Activated CD8-positive, alpha-beta memory T cell treated with anti-CD3 and anti-CD28 coated beads, Interleukin-2, amount 50 U/mL, for 1 hour (primary cell): ENCODE measurements around the gene TTC39C.

ENCODE experiments used
- DNase-seq: peaks from one replicate; pipeline ENCODE4 v3.0.0-alpha.2; 2020; ENCODE audit errors: extremely low read depth

TTC39C gene

DNA sequence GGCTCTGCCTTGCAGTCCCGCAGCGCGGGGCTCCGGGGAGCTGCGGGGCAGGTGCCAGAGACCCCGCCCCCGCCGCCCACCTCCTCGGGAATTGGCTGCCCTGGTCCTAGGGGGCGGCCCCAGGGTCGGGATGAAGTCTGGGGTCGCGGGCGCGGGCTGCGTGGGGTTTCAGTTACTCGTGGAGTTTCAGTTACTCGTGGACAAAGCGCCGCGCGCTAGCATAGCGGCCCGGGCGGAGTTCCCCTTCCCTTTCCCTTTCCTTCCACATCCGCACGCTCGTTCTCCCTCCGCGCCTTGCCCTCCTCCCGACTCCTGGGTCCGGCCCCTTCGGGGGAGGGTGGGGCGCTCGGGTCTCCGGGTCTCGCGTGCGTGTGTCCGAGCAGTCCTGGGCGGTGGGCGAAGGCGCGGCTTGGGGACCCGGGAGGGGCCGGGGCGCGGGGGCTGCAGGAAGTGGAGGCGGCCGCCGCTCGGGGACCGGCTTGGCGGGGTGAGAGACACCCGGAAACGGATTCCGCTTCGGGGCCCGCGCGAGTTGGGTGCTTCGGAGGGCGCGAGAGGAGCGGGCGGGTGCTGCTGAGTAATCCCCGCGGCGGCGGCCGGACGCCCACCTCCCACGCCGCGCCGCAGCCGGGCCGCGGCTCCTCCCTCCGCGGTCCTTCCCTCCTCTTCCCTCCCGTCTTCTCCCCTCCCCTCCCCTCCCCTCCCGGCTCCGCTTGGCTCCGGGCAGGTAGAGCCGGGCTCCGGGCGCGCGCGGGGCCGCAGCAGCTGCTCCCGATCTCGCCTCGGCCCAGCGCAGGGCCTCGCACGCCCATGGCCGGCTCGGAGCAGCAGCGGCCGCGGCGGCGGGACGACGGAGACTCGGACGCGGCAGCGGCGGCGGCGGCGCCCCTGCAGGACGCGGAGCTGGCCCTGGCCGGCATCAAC, at the start of gene TTC39C:
Gene TTC39C (plus strand): TSS at position 693 of the 924 bp plus-strand sequence. CDS start 118 bp downstream, at position 811.
- DNase-seq: peak; percentile 58

DNA sequence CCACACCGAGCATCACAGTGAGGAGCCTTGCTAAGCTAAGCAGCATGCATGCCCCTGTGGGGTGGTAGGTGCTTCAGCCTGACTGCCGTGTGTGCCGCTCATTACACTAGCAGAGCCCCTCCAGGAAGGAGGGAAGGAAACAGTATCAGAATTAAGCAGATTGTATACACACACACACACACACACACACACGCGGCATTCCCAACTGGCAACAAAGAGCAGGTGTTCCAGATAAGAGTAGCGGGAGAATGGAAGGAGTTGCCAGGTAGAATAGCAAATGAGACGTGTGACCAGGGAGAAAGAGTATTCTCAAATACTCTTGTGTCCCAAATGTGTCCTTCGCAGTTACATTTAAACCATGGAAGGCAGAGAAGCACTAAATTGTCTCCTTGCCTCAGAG, 47.6 kb upstream of the TTC39C start:
- no peak for DNase-seq

DNA sequence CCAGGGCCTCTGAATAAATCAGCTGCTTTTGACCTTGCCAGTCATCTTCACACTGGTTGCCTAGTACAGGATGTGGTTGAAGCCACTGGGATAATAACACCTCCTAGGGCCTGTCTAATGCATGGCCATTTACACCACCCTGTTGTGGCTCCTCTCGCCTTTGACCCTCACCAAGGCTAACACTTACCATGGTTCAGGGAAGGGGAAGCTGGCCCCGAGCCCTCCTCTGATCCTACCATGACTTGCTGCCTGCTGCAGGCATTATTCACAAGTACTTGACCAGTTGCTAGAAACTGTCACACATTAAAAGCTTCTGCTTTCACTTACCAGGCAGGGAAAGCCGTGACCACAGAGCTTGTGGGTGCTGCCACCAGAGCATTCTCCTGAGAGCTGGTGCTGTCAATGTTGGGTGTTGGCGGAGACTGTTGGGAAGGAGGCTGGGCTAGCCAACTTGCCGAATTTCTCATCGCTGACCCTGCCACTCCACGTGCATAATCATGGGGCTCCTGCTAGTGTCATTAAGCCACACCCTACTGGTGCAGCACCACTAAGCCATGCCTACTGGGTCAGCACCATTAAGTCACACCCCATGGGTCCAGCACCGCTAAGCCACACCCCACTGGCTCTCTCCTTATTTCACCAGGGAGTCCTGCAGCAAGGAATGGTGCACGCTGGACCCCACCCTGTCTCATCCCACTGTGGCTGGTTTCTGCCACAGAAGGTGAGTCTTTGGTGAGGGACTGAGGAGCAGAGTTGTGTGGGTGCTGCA, 47.0 kb upstream of the TTC39C start:
- DNase-seq: no peak

DNA sequence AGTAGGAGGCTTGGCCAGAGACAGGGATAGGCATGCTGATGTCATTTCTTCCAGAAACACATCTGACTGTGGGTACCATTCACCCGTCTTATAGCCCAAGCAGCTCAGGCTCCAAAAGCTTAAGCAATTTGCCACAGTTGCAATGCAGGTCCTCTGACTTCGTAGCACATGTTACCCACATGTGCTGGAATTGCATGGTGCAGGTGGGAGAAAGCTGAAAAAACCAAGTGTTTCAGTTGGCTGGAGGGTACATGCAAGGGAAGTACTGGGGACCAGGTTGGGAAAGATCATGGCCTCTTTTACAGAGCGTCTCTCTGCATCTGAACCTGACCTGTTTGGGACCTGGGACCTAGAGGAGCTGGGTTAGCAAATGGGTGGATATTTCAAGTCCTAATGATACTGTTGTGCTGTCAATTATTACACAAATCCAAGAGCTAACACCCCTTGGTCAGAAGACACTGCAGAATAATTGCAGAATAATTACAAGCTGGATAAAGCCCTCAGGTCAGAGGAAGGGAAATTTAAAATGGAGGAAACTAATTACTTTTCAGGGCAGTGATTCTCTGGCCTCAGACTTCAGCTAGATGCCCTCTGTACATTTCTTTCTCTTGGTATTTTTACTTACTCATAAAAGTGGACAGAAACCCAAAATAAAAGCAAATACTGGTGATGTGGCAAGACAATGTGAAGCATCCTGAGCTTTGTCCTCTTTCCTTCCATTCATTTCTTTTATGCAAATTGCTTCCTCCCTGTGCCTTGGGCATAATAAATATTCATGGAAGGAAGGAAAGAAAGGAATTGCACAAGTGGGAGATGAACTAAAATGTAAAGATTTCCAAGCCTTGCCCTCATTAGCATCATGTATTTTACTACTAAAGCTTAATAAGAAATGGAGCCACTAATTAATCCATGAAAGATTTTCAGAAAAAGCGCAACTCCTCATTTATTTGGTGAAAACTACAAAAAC, 45.6 kb upstream of the TTC39C start:
- no peak for DNase-seq

DNA sequence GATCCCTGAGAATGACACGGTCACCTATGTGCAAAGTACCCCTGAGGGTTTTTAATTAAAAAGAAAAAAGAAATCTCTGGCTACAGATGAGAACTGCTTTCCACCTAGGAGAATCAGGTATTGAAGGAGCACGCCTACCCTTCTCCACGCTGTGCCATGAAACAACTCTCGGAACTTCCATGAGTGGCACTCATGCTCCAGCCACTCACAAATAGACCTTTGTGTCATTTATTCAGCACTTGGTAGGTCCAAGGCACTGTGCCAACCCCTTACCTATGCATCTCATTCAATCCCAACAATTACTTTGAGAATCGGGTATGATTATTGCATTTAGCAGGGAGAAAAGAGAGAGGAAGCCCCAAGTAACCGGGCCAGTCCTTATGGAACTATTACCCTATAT, 44.9 kb upstream of the TTC39C start:
- DNase-seq: no peak

DNA sequence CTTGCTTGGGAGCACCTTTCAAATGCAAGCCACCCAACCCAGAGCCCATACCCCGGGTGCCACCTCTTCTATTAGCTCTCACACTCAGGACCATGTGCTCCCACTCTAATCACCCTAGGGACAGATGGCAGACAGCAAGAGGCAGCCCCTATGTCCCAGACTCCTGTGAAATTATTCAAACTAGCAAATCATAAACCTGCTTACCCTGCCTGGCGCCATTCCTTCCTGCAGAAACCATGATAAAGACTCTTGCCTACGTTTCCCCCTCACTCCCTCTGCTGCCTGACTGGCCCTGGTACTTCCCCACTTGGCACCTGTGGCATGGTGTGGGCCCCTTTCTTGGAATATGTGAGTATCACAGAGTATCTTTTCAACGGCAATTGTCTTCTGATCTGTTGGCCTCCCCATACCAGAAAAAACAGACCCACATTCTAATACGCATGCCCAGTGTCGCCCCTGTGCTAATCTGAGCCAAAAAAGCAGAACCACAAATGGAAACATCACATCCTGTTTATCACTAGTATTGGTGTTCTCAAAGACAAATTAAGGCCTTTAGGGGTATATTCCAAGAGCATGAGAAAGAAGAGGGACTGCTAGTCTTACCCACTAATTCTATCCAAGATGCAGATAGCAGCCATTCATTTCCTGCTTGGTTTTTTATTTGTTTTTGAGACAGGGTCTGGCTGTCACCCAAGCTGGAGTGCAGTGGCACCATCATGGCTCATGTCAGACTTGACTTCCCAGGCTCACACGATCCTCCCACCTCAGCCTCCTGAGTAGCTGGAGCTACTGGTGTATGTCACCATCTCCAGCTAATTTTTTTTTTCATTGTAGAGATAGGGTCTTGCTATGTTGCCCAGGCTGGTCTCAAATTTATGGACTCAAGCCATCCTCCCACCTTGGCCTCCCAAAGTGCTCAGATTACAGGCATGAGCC, 44.1 kb upstream of the TTC39C start:
- DNase-seq: peak; percentile 55

DNA sequence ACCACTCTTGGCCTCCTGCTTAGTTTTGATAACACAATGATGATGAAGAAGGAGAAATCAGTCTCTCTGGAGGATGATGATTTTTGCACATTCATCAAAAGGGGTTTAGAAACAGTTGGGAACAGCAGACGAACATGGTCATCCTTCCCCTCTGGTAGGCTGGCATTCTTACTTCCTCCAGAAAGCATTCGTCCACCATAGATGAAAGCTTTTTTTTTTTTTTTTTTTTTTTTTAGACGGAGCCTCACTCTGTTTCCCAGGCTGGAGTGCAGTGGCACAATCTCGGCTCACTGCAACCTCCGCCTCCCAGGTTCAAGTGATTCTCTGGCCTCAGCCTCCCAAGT, 43.5 kb upstream of the TTC39C start:
- DNase-seq: no peak

DNA sequence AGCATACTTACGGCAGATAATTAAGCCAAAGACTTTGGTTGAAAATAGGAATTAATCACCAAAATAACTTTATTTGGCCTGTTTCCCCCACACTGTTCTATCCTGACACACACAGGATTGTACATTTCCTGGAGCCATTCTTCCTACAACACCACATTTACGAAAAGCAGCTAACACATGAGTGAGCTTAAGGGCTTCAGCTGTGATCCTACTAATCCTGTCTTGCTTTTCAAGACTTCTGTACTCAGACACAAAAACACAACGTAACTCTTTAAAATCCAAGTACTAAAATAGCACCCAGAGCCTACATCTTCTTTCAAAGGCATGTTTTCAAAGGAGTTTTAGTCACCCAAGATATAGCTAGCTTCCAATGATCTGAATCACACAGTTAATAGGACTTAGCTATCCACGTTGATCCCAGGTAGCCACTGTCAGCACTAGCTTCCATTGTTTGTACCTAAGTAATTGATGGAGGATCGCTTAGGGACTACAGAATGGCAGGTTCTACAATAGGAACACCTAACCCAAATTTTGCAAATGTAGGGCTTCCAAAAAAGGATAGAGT, 42.8 kb upstream of the TTC39C start:
- no peak for DNase-seq

DNA sequence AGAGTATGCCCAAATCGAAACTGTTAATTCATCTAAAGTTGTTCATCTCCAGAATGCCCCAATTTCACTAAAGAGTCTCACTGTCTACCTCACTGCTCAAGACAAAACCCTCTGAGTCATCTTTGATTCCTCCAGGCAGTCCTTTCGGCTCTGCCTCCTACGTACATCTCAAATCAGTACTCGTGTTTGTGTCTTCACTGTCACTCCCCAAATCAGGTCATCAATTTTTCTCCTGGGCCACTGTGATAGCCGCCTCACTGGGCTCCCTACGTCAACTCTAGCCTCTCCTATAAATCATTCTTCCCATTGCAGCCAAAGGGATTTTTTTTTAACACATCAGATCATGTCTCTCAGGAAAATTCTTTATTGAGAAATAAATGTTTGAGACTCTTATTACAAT, 42.1 kb upstream of the TTC39C start:
- DNase-seq: no peak

DNA sequence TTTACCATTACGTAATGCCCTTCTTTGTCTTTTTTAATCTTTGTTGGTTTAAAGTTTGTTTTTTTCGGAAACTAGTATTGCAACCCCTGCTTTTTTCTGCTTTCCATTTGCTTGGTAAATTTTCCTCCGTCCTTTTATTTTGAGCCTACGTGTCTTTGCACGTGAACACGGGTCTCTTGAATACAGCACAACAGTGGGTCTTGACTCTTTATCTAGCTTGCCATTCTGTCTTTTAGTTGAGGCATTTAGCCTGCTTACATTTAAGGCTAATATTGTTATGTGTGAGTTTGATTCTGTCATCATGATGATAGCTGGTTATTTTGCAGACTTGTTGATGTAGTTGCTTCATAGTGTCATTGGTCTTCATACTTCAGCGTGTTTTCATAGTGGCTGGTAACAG, 37.5 kb upstream of the TTC39C start:
- no peak for DNase-seq

DNA sequence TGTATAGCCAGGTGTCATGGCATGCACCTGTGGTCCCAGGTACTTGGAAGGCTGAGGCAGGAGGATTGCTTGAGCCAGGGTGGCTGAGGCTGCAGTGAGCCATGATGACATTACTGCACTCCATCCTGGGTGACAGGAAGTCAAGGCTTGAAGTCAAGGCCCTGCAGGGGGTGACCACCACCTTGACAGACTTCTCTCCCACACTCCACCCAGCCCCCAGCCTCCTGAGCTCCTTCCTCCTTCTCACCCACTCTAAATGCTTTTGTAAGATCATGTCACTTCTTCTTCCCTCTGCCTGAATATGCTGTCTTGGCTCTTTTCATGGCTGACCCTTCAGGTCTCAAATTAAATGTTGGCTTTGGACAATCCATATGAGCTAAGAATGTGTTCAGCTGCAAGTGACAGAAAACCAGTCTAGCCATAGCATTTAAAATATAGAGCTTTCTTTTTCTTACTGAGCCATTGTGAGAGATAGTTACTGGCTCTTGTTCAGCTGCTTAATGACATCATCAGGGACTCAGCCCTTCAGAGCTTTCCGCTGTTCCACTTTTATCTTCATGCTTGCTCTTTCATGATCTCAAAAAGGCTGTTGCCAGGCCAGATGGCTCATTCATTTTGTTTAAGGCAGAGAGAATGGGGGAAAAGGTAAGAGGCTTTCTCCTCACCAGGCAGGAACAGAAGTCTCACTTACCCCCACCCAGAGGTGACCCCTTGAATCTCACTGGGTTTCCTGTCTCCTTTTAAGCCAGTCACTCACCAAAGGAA, 36.7 kb upstream of the TTC39C start:
- no peak for DNase-seq

DNA sequence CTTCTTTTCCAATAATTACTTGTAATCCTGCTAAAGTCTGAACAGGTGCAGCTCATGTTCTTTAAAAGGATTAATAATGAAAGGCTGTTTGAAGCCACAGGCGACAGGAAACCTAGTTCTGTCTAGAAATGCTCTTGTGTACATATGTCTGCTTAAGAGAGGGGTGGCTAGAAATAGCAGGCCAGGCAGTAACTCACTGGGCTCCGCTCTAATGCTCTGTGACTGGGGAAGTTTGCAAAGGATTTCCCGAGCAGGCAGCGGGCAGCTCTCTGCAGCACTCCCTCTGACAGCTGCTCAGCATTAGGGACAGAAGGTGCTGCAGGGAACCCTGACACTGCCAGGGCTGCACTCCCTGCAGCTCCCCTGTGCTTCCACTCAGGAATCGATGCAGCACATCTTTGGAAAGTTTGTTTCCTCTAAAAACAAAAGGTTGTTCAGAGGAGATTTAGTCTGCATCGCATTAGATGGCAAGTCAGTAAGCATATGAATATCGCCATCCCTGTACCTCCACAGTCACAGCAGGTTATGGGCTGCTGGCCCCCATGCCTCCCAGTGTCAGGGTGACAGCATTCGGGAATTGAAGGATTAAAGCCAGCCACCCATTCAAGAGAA, 33.1 kb upstream of the TTC39C start:
- no peak for DNase-seq

DNA sequence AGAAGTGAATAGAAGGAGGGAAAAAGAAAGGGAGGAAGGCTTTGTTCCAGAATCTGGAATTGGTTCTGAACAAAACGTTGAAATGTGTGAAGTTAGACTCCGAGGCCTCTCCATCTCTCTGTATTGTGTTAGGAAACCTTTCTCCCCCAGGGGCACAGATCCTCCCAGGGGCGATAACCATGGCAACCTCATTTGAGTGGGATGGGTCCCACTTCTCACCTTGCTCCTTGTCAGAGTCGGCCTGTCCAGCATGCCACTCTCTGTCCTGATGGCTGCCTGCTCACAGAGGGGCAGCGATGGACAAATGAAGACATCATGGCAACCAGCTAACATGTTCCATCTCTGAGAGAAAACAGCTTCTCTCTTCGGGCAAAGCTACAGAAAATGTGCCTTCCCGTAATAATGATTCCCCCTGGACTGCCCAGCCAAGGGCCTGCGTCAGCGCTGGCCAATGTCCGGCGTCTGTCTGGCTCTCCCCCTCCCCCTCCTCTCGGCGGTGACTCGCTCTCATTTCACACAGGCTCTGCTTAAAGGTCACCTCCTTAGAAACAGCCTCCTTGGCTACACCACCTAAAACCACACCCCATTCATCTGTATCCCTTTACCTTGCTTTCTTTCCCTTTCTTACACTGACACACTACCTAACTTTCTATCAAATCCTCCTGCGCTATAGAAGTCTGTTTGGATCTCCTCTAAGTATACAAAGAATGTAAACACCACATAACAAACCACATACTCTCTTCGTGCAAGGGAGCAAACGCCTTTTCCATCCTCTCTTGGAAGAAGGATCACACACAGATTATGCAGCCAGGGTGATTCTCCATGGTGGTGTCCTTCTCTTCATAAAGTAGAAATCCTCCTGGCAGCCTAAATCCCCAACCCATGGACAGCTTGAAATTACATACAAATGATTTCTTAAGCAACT, 32.1 kb upstream of the TTC39C start:
- no peak for DNase-seq

DNA sequence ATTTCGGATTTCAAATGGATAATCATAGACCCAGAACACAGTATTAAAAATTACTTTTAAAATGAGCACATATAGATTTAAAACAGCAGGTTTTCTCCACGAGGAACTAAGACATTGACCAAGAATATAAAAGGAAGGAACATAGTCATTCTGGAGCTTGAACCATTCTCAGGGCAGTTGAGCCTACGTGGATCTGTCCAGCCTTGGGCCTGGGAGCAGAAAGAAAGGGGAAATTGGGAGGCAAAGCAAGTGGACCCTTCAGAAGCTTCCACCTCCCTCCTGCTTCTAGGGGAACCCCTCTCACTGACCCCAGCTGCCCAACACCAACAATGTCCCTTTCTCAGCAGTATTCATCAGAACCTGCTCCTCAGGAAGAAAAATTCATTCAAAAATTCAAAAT, 31.4 kb upstream of the TTC39C start:
- DNase-seq: no peak

DNA sequence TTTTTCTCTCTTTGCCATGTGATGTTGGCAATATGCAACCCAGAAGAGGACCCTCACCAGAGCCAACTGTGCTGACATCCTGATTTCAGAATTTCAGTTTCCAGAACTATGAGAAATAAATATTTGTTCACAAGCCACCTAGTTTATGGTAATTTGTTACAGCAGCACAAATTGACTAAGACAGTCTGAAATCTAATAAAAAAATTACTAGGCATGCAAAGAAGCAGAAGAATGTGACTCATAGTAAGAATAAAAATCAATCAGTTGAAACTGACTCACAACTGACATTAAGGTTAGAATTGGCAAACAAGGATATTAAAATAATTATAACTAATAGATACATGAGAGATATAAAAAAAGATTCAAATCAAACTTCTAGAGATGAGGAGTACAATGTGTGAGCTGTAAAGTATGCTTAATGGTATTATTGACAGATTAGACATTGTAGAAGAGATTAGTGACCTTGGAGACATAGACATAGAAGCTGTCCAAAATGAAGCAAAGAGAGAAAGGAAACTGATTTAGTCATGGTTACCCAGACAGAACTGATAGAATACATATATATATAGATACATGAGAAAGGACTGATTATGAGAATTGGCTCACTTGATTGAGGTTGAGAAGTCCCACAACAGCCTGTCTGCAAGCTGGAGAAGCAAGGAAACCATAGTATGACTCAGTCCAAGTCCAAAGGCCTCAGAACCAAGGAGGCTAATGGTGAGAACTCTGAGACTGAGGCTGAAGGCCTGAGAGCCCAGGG, 27.8 kb upstream of the TTC39C start:
- DNase-seq: no peak

DNA sequence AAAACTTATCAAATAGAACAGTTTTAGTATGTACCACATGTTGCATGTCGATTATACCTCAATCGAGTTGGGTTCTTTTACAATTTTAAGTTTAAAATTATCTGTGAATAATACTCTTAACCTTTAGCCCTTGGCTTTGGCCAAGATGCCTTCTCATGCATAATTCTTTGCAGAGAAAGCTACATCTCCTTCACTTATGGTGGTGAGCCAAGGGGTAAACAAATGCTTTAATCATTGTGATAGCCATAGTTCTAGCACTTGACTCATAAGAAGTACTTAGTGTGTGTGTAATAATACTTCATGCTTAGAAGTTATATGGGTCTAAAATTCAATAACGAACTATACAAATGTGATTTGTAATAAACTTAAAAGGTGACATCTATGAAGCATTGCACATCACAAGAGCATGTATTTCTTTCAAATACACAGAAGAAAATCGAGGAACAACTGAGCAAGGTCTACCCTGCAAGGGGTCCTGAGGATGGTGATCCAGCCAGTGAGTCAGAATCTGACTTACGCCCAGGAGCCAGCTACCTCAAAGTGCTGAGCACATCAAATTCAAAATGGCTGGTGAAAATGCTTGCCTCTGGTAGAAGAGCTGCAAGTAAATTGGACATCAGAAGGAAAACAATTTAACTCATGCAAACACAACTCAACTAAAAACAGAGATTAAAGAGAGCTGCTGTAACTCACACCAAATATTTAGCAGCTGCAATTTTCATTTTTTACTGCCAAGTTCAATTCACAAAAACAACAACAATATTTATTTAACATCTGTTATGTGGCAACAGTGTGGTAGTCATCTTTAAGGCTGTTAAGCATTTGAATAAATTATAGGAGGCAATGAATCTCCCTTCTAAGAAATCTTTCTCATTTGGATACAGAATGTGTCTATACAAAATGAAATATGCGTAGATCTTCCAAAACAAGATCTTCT, 23.8 kb upstream of the TTC39C start:
- no peak for DNase-seq
